ENCODE data around the gene DIPK1A. TPM values are rescaled to one million over a fixed set of nuclear protein-coding genes. Genes with fewer than 3 reads are reported as not detected.

Gene DIPK1A
- total RNA-seq, 1 experiment from 2014 or later, result 3.8 TPM

DNA sequence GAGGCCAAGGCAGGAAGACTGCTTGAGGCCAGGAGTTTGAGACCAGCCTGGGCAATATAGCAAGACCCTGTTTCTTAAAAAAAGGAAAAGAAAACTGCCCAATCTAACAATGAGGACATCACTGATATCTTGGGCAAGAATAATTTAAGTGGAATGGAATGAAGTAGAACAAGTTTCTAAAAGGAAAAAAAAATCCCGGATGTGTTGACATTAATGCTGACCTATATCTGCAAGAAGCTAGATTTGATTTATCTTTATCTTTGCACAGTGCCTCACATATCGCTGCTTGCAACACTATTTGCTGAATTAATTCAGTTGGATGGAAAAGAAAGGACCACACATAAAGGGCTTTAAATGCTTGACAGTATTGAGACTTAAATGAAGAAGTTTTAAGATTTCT lies 27.8 kb downstream of the DIPK1A start:
- H3K23ac ChIP-seq (ENCODE audit: insufficient read length, low read depth, low read length), result no peak overlapping the region
- peaks cover 7% of the 10 kb centered on the region; the same call in 1 of the 2 replicates for H3K4me1 ChIP-seq (ENCODE audit: insufficient read depth, low read length)
- H3K4me2 ChIP-seq (ENCODE audit: insufficient read depth, insufficient read length, low read length), result no peak overlapping the region
- no peak overlapping the region for H3K56ac ChIP-seq (ENCODE audit: insufficient read length, low read depth, low read length)
- no peak overlapping the region for H4K91ac ChIP-seq (ENCODE audit: insufficient read length, low read depth, low read length)
- H3K27ac Mint-ChIP-seq, result no peak overlapping the region
- no peak overlapping the region for H2BK15ac ChIP-seq (ENCODE audit: low read depth, low read length)
- no peak overlapping the region for H3K4ac ChIP-seq (ENCODE audit: low read depth, low read length)
- H3K23me2 ChIP-seq (ENCODE audit: insufficient read length, low read depth, low read length, poor library complexity, severe bottlenecking), result no peaks in the 10 kb centered on the region
- H3K4me1 Mint-ChIP-seq, result peaks cover 0 to 2% of the 10 kb centered on the region in 2 experiments; a peak in 1 of 4 replicates
- no peak overlapping the region for H3K27ac ChIP-seq (ENCODE audit: insufficient read length, low read depth, low read length)
- H3K18ac ChIP-seq (ENCODE audit: insufficient read length, low read depth, low read length), result no peak overlapping the region
- no peaks in the 10 kb centered on the region for H3K9me3 Mint-ChIP-seq
- H2BK20ac ChIP-seq (ENCODE audit: low read depth, low read length, poor library complexity, severe bottlenecking), result no peak overlapping the region
- H2BK12ac ChIP-seq (ENCODE audit: insufficient read length, low read depth, low read length), result no peak overlapping the region
- no peak overlapping the region for H2AFZ ChIP-seq (ENCODE audit: low read length)
- no peak overlapping the region for H2AK5ac ChIP-seq (ENCODE audit: insufficient read length, low read length)
- TF ChIP-seq, protein P1, sequence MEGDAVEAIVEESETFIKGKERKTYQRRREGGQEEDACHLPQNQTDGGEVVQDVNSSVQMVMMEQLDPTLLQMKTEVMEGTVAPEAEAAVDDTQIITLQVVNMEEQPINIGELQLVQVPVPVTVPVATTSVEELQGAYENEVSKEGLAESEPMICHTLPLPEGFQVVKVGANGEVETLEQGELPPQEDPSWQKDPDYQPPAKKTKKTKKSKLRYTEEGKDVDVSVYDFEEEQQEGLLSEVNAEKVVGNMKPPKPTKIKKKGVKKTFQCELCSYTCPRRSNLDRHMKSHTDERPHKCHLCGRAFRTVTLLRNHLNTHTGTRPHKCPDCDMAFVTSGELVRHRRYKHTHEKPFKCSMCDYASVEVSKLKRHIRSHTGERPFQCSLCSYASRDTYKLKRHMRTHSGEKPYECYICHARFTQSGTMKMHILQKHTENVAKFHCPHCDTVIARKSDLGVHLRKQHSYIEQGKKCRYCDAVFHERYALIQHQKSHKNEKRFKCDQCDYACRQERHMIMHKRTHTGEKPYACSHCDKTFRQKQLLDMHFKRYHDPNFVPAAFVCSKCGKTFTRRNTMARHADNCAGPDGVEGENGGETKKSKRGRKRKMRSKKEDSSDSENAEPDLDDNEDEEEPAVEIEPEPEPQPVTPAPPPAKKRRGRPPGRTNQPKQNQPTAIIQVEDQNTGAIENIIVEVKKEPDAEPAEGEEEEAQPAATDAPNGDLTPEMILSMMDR (conservative IDR thresholded peaks at IDR 0.05), result no peak
- H3K14ac ChIP-seq (ENCODE audit: insufficient read depth, low read length), result no peak overlapping the region
- no peak overlapping the region for H2BK5ac ChIP-seq (ENCODE audit: insufficient read length, low read length)
- no peak overlapping the region for H3T11ph ChIP-seq (ENCODE audit: low read length)
- H3K4me3 Mint-ChIP-seq, result no peak overlapping the region
- H3K36me3 Mint-ChIP-seq (ENCODE audit: insufficient read depth in 1 of 3, low read depth in 3 of 3), result no peaks in the 10 kb centered on the region
- WGBS (ENCODE audit: extremely low coverage, insufficient read length, low lambda C conversion rate), result no CpG with 5 or more reads among the region's 2 CpGs
- DNase-seq, result no peak
- no peaks in the 10 kb centered on the region for H4K20me1 ChIP-seq (ENCODE audit: control insufficient read depth, insufficient read depth, insufficient read length)
- H3K79me2 ChIP-seq (ENCODE audit: insufficient read depth, low read length), result no peaks in the 10 kb centered on the region
- H3K27me3 ChIP-seq (ENCODE audit: insufficient read depth, low read length), result no peaks in the 10 kb centered on the region
- H3K79me1 ChIP-seq (ENCODE audit: insufficient read depth, low read depth, low read length, poor library complexity, severe bottlenecking), result no peaks in the 10 kb centered on the region
- H3K9me3 ChIP-seq (ENCODE audit: control insufficient read depth, low read depth, low read length), result no peaks in the 10 kb centered on the region
- no peak overlapping the region for H2BK120ac ChIP-seq (ENCODE audit: low read depth, low read length, poor library complexity, severe bottlenecking)
- H3K9ac ChIP-seq (ENCODE audit: extremely low read depth, insufficient read length, low read length), result no peak overlapping the region
- no peak overlapping the region for H4K5ac ChIP-seq (ENCODE audit: insufficient read length, low read depth, low read length)
- H3K27me3 Mint-ChIP-seq (ENCODE audit: low read depth), result no peaks in the 10 kb centered on the region
- H4K8ac ChIP-seq (replicated peaks; ENCODE audit: insufficient read length, low read depth, low read length), result no peak overlapping the region

Data from H9 (cell line).